ENCODE data around the gene TRAF3IP3.
A peak's percentile ranks its signal among the peaks of the same experiment; 100 is the strongest.

The TRAF3IP3 gene

GRCh38 chr1:209816923-209817322, 61.1 kb downstream of the TRAF3IP3 start:
- H3K4me3 ChIP-seq (ENCODE audit: low read depth, low read length): no peak overlapping the region
- no peak for DNase-seq (ENCODE audit: low read depth, low spot score)
- in situ Hi-C loops (cut with HindIII; ENCODE audit: low sequenced_read_pairs): no loop called here
- TF ChIP-seq CTCF (IDR thresholded peaks at IDR 0.05; ENCODE audit: low read depth, low read length): no peak

DNA sequence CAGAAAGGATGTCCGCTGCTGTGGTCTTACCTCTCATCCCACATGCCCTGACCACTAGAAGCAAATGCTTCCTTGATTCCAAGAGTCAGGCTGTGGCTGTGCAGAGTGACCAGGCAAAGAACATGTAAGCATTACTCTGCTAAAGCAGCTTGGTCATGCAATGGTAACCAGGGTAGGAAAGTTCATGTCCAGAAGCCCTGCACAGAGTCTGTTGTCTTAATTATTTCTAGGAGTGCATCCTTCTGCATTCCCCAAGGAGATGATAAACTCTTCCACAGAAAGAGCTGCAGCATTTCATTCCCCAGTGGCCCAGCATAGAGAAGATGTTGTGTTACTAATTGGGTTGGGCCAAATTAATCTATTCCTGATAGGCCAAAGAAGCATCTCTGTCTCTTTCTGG, 61.8 kb downstream of the TRAF3IP3 start:
- in situ Hi-C loops (cut with HindIII; ENCODE audit: low sequenced_read_pairs): no loop called here
- no peak overlapping the region for H3K4me3 ChIP-seq (ENCODE audit: low read depth, low read length)
- no peak for DNase-seq (ENCODE audit: low read depth, low spot score)
- no peak for TF ChIP-seq CTCF (IDR thresholded peaks at IDR 0.05; ENCODE audit: low read depth, low read length)

GRCh38 chr1:209819058-209819457, 63.2 kb downstream of the TRAF3IP3 start:
- TF ChIP-seq CTCF (IDR thresholded peaks at IDR 0.05; ENCODE audit: low read depth, low read length): no peak
- in situ Hi-C loops (cut with HindIII; ENCODE audit: low sequenced_read_pairs): no loop called here

GRCh38 chr1:209820986-209821385, 65.1 kb downstream of the TRAF3IP3 start:
- no peak for TF ChIP-seq CTCF (IDR thresholded peaks at IDR 0.05; ENCODE audit: low read depth, low read length)

More at GRCh38 chr1:209819058-209819457, 63.2 kb downstream of the TRAF3IP3 start:
- H3K4me3 ChIP-seq (ENCODE audit: low read depth, low read length): no peak overlapping the region
- no peak for DNase-seq (ENCODE audit: low read depth, low spot score)

GRCh38 chr1:209822706-209823105, 66.9 kb downstream of the TRAF3IP3 start:
- no peak overlapping the region for H3K4me3 ChIP-seq (ENCODE audit: low read depth, low read length)
- DNase-seq (ENCODE audit: low read depth, low spot score): no peak
- in situ Hi-C loops (cut with HindIII; ENCODE audit: low sequenced_read_pairs): no loop called here
- no peak for TF ChIP-seq CTCF (IDR thresholded peaks at IDR 0.05; ENCODE audit: low read depth, low read length)

More at GRCh38 chr1:209820986-209821385, 65.1 kb downstream of the TRAF3IP3 start:
- in situ Hi-C loops (cut with HindIII; ENCODE audit: low sequenced_read_pairs): no loop called here
- no peak for DNase-seq (ENCODE audit: low read depth, low spot score)
- H3K4me3 ChIP-seq (ENCODE audit: low read depth, low read length): no peak overlapping the region

DNA sequence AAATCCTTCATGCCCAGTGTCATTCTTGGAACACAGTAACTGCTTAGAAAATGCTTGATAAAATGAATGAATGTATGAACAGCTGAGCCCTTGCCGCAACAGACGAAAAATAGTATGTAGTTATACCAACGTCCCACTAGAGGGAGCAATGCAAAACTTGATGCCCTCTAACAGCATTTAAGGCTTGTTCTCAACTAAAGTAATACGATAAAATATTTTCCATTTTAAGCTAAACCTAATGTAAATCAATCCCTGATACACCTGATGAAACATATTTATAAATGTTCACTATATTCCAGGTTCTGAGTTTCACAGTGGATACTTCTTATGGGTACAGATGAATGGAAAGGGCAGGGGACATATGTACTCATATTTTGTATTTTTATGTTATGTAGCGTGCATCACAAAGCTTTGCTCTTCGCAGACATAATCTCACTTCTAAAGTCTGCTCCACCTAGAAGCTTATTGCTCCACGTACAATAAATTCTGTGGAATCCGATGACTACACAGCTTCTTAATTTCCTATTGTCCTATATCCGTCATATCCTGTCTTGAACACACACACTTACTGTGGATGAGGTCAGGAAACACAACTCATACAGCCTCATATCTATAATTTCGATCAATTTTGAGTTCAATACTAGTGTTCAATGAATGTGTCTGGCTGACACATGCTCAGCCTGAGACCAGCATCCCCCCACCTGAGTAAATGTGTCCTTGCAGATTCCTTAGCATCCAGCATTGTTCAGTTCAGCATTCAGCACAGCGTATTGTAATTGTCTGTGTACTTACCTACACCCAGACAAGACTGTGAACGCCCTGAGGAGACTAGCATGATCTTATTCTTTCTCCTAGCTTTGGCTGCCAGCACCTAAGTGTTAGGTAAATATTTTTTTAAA, 67.5 kb downstream of the TRAF3IP3 start:
- H3K4me3 ChIP-seq (ENCODE audit: low read depth, low read length): no peak overlapping the region
- TF ChIP-seq CTCF (IDR thresholded peaks at IDR 0.05; ENCODE audit: low read depth, low read length): peak; percentile 71
- in situ Hi-C loops (cut with HindIII; ENCODE audit: low sequenced_read_pairs): no loop called here
- DNase-seq (ENCODE audit: low read depth, low spot score): peak; percentile 79
